HepG2 (cell line): ENCODE results near the gene PRSS33.

Experiments used
- MEF2D ChIP-seq: sonication (generic); formaldehyde crosslinking; IDR thresholded peaks from 2 replicates; pipeline ENCODE4 v1.5.1; 2020; ENCODE audit warnings: mild to moderate bottlenecking, missing genetic modification reagents
- SMYD3 ChIP-seq: sonication (generic); formaldehyde crosslinking; IDR thresholded peaks from 2 replicates; pipeline ENCODE4 v1.8.1; 2023; ENCODE audit warnings: mild to moderate bottlenecking, missing genetic modification reagents
- SRF ChIP-seq: IDR thresholded peaks from 2 replicates; pipeline ENCODE4 v1.6.1; 2011; ENCODE audit warnings: mild to moderate bottlenecking, low read depth, low read length, moderate library complexity
- ZBTB21 ChIP-seq: sonication (generic); formaldehyde crosslinking; IDR thresholded peaks from 2 replicates; pipeline ENCODE4 v1.4.0; 2020; ENCODE audit warnings: missing genetic modification reagents
- ZNF879 ChIP-seq: sonication (generic); formaldehyde crosslinking; IDR thresholded peaks from 2 replicates; pipeline ENCODE4 v1.8.1; 2023; ENCODE audit warnings: missing genetic modification reagents
- TF ChIP-seq, protein P1 (sequence below): sonication (generic); formaldehyde crosslinking; IDR thresholded peaks from 2 replicates; pipeline ENCODE4 v1.8.0; 2022; ENCODE audit warnings: mild to moderate bottlenecking, missing genetic modification reagents

DNA sequence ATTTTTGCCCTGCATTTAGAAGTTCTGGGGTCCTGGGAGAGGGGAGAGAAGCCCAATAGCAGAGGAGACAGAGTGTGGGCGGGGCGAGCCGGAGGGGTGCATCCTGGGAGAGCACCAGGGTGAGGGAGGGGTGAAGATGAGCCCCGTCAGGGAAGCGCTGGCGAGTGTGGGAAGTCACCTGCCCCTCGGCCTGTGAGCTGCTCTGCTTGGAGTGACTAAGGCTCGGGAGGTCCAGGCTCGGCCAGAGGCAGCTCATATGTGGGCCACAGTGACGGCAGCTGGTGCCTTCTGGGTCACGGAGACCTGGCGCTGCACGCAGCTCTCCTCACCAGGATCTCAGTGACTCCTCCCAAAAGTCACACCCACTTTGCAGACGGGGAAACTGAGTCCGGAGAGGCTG, 43.8 kb upstream of the PRSS33 start:
- TF ChIP-seq ZBTB21 (no peak), SRF (no peak), ZNF879 (CRISPR knock-in tag) (no peak), SMYD3 (CRISPR knock-in tag) (no peak), MEF2D (CRISPR knock-in tag) (no peak)
- TF ChIP-seq, protein P1, sequence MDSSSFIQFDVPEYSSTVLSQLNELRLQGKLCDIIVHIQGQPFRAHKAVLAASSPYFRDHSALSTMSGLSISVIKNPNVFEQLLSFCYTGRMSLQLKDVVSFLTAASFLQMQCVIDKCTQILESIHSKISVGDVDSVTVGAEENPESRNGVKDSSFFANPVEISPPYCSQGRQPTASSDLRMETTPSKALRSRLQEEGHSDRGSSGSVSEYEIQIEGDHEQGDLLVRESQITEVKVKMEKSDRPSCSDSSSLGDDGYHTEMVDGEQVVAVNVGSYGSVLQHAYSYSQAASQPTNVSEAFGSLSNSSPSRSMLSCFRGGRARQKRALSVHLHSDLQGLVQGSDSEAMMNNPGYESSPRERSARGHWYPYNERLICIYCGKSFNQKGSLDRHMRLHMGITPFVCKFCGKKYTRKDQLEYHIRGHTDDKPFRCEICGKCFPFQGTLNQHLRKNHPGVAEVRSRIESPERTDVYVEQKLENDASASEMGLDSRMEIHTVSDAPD (CRISPR knock-in tag) = no peak
